ENCODE results near the gene RBBP8NL. TPM values are rescaled to one million over a fixed set of nuclear protein-coding genes. Genes with fewer than 3 reads are reported as not detected.

Gene RBBP8NL
- total RNA-seq, 2 experiments from 2014 or later: not detected

GRCh38 chr20:62424249-62425107, 2.9 kb downstream of the RBBP8NL start:
- Mint-ChIP-seq H3K27me3 (no peaks in the 10 kb centered on the region), H3K9me3 (no peaks in the 10 kb centered on the region), H3K4me3 (no peak overlapping the region), H3K4me1 (ENCODE audit: low read depth) (no peaks in the 10 kb centered on the region), H3K27ac (no peak overlapping the region), H3K36me3 (ENCODE audit: low read depth) (no peaks in the 10 kb centered on the region)
- H3K36me3 ChIP-seq (ENCODE audit: insufficient read depth, low read length): no peaks in the 10 kb centered on the region
- H3K4me1 ChIP-seq (ENCODE audit: insufficient read depth, low read length): no peaks in the 10 kb centered on the region
- no peak for DNase-seq
- no peak overlapping the region for H3K27ac ChIP-seq (ENCODE audit: low read depth in 1 of 2, low read length in 2 of 2)
- intact Hi-C loops (cut with DNase I, micrococcal nuclease): no loop called here
- H3K9me3 ChIP-seq (ENCODE audit: control insufficient read depth in 1 of 2, insufficient read depth in 1 of 2, low read length in 2 of 2): peaks cover 0 to 13% of the 10 kb centered on the region in 2 experiments
- TF ChIP-seq, protein P1, sequence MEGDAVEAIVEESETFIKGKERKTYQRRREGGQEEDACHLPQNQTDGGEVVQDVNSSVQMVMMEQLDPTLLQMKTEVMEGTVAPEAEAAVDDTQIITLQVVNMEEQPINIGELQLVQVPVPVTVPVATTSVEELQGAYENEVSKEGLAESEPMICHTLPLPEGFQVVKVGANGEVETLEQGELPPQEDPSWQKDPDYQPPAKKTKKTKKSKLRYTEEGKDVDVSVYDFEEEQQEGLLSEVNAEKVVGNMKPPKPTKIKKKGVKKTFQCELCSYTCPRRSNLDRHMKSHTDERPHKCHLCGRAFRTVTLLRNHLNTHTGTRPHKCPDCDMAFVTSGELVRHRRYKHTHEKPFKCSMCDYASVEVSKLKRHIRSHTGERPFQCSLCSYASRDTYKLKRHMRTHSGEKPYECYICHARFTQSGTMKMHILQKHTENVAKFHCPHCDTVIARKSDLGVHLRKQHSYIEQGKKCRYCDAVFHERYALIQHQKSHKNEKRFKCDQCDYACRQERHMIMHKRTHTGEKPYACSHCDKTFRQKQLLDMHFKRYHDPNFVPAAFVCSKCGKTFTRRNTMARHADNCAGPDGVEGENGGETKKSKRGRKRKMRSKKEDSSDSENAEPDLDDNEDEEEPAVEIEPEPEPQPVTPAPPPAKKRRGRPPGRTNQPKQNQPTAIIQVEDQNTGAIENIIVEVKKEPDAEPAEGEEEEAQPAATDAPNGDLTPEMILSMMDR (IDR thresholded peaks at IDR 0.05): no peak
- no peak overlapping the region for H3K4me3 ChIP-seq (ENCODE audit: low read length)
- POLR2A ChIA-PET: no interaction called here
- CTCF ChIA-PET: no interaction called here
- no peak for ATAC-seq (ENCODE audit: poor library complexity)
- peaks cover 0 to 3% of the 10 kb centered on the region in 2 experiments for H3K27me3 ChIP-seq (ENCODE audit: control insufficient read depth in 1 of 2, insufficient read depth in 2 of 2, low read length in 2 of 2)

- Mint-ChIP-seq H3K4me3 (no peak overlapping the region), H3K9me3 (no peaks in the 10 kb centered on the region), H3K4me1 (ENCODE audit: low read depth) (no peaks in the 10 kb centered on the region), H3K27ac (no peak overlapping the region), H3K36me3 (ENCODE audit: low read depth) (no peaks in the 10 kb centered on the region), H3K27me3 (no peaks in the 10 kb centered on the region)
- POLR2A ChIA-PET: no interaction called here
- no peaks in the 10 kb centered on the region for H3K4me1 ChIP-seq (ENCODE audit: insufficient read depth, low read length)
- peaks cover 0 to 13% of the 10 kb centered on the region in 2 experiments for H3K9me3 ChIP-seq (ENCODE audit: control insufficient read depth in 1 of 2, insufficient read depth in 1 of 2, low read length in 2 of 2)
- TF ChIP-seq, protein P1 (IDR thresholded peaks at IDR 0.05): no peak
- intact Hi-C loops (cut with DNase I, micrococcal nuclease): no loop called here
- no peak overlapping the region for H3K27ac ChIP-seq (ENCODE audit: low read depth in 1 of 2, low read length in 2 of 2)
- no peak for ATAC-seq (ENCODE audit: poor library complexity)
- CTCF ChIA-PET: no interaction called here
- DNase-seq: no peak
- H3K36me3 ChIP-seq (ENCODE audit: insufficient read depth, low read length): no peaks in the 10 kb centered on the region
- H3K4me3 ChIP-seq (ENCODE audit: low read length): no peak overlapping the region
- peaks cover 0 to 3% of the 10 kb centered on the region in 2 experiments for H3K27me3 ChIP-seq (ENCODE audit: control insufficient read depth in 1 of 2, insufficient read depth in 2 of 2, low read length in 2 of 2)
These were observed 4.0 kb downstream of the RBBP8NL start for GRCh38 chr20:62423326-62423706.

GRCh38 chr20:62422636-62423325, 4.6 kb downstream of the RBBP8NL start:
- Histone ChIP-seq H3K9me3 (ENCODE audit: control insufficient read depth in 1 of 2, insufficient read depth in 1 of 2, low read length in 2 of 2) (peaks cover 0 to 13% of the 10 kb centered on the region in 2 experiments), H3K36me3 (ENCODE audit: insufficient read depth, low read length) (no peaks in the 10 kb centered on the region), H3K4me1 (ENCODE audit: insufficient read depth, low read length) (no peaks in the 10 kb centered on the region), H3K4me3 (ENCODE audit: low read length) (no peak overlapping the region), H3K27ac (ENCODE audit: low read depth in 1 of 2, low read length in 2 of 2) (no peak overlapping the region), H3K27me3 (ENCODE audit: control insufficient read depth in 1 of 2, insufficient read depth in 2 of 2, low read length in 2 of 2) (peaks cover 0 to 5% of the 10 kb centered on the region in 2 experiments)
- intact Hi-C loops (cut with DNase I, micrococcal nuclease): no loop called here
- no peak overlapping the region for H3K27ac Mint-ChIP-seq
- no peaks in the 10 kb centered on the region for H3K27me3 Mint-ChIP-seq
- TF ChIP-seq, protein P1 (IDR thresholded peaks at IDR 0.05): no peak
- CTCF ChIA-PET: no interaction called here
- H3K4me3 Mint-ChIP-seq: no peak overlapping the region
- ATAC-seq (ENCODE audit: poor library complexity) (no peak), DNase-seq (no peak)
- H3K9me3 Mint-ChIP-seq: no peaks in the 10 kb centered on the region
- POLR2A ChIA-PET: no interaction called here
- H3K36me3 Mint-ChIP-seq (ENCODE audit: low read depth): no peaks in the 10 kb centered on the region
- no peaks in the 10 kb centered on the region for H3K4me1 Mint-ChIP-seq (ENCODE audit: low read depth)

All from CD4-positive, alpha-beta T cell (primary cell).